HG03097 (cell line): ENCODE measurements around the gene ZNF345.
A peak's percentile ranks its signal among the peaks of the same experiment; 100 is the strongest.

Experiments used
- ATAC-seq: cut with Tn5 transposase; IDR thresholded peaks from one replicate; pipeline ENCODE4 v1.9.1; 2021; ENCODE audit not compliant: unreplicated experiment, low FRiP score

Gene ZNF345

GRCh38 chr19:36850559-36851442, at the start of gene ZNF345:
Gene ZNF345 (plus strand): TSS chr19:36850876. CDS start chr19:36876831, 25,955 bp downstream.
- ATAC-seq, result peak; percentile 76

- no peak for ATAC-seq
These were observed 45.3 kb upstream of the ZNF345 start for GRCh38 chr19:36805364-36805763.

- no peak for ATAC-seq
These were observed 43.6 kb upstream of the ZNF345 start for GRCh38 chr19:36807029-36807428.

GRCh38 chr19:36819130-36819630, 31.5 kb upstream of the ZNF345 start:
- ATAC-seq, result no peak

GRCh38 chr19:36821758-36822157, 28.9 kb upstream of the ZNF345 start:
- no peak for ATAC-seq

GRCh38 chr19:36833430-36833829, 17.2 kb upstream of the ZNF345 start:
- no peak for ATAC-seq

- ATAC-seq, result no peak
These were observed 13.3 kb upstream of the ZNF345 start for GRCh38 chr19:36837176-36837905.

GRCh38 chr19:36837906-36838783, 12.5 kb upstream of the ZNF345 start, which contains the start of gene ZNF790:
Gene ZNF790 (minus strand): TSS chr19:36838387. CDS start chr19:36825619, 12,768 bp downstream.
- peak; percentile 92 for ATAC-seq

- peak; percentile 7 for ATAC-seq
These were observed 11.8 kb upstream of the ZNF345 start for GRCh38 chr19:36838784-36839324.

GRCh38 chr19:36847968-36848367, 2.7 kb upstream of the ZNF345 start:
- ATAC-seq, result no peak

- peak; percentile 75 for ATAC-seq
These were observed 746 bp upstream of the ZNF345 start for GRCh38 chr19:36849701-36850558.

GRCh38 chr19:36851898-36852297, 1.2 kb downstream of the ZNF345 start:
- no peak for ATAC-seq

GRCh38 chr19:36876993-36877938, 26.6 kb downstream of the ZNF345 start:
- no peak for ATAC-seq

- no peak for ATAC-seq
These were observed 41.2 kb downstream of the ZNF345 start for GRCh38 chr19:36891768-36892357.

GRCh38 chr19:36894849-36895383, 44.2 kb downstream of the ZNF345 start:
- no peak for ATAC-seq

- no peak for ATAC-seq
These were observed 47.7 kb downstream of the ZNF345 start for GRCh38 chr19:36898422-36898821.
